ENCODE data around the gene AIG1. TPM values are rescaled to one million over a fixed set of nuclear protein-coding genes. Genes with fewer than 3 reads are reported as not detected.
A peak's percentile ranks its signal among the peaks of the same experiment; 100 is the strongest.

AIG1 gene
- total RNA-seq, 1 donor, result 70.9 TPM

DNA sequence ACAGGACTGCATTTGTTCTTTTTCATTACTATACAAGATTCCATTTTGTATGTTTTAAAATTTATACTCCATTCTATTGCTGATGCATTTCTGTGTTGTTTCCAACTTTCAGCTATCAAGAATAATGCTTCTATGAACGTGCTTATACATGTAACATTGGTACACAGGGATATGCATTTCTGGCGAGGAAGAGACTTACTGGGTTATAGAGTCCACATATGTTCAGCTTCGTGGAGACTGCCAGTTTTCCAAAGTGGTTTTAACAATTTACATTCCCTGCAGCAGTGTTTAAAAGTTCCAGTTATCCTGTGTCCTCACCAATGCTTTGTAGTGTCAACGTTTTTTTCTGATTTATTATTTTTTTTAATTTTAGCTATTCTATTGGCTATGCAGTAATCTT, 48.5 kb downstream of the AIG1 start:
- H3K79me2 ChIP-seq (ENCODE audit: insufficient read depth, low read length), result no peaks in the 10 kb centered on the region
- no peaks in the 10 kb centered on the region for H3K36me3 ChIP-seq (ENCODE audit: insufficient read depth, low read length)
- H3K4me2 ChIP-seq (ENCODE audit: insufficient read depth, low read length), result no peak overlapping the region
- H4K20me1 ChIP-seq (ENCODE audit: insufficient read depth, low read length), result no peaks in the 10 kb centered on the region
- no peaks in the 10 kb centered on the region for H3K9me3 ChIP-seq (ENCODE audit: low read depth, low read length)
- no peak overlapping the region for H2AFZ ChIP-seq (ENCODE audit: low read length)
- H3K4me1 ChIP-seq (ENCODE audit: insufficient read depth, low read length), result peaks cover 40% of the 10 kb centered on the region
- DNase-seq (ENCODE audit: insufficient read length, low spot score, missing footprints), result no peak
- no peak overlapping the region for H3K4me3 ChIP-seq (ENCODE audit: insufficient read depth, low read length)
- no peak overlapping the region for H3K27ac ChIP-seq (ENCODE audit: low read depth, low read length)
- no peaks in the 10 kb centered on the region for H3K27me3 ChIP-seq (ENCODE audit: insufficient read depth, low read length)
- TF ChIP-seq, protein P1, sequence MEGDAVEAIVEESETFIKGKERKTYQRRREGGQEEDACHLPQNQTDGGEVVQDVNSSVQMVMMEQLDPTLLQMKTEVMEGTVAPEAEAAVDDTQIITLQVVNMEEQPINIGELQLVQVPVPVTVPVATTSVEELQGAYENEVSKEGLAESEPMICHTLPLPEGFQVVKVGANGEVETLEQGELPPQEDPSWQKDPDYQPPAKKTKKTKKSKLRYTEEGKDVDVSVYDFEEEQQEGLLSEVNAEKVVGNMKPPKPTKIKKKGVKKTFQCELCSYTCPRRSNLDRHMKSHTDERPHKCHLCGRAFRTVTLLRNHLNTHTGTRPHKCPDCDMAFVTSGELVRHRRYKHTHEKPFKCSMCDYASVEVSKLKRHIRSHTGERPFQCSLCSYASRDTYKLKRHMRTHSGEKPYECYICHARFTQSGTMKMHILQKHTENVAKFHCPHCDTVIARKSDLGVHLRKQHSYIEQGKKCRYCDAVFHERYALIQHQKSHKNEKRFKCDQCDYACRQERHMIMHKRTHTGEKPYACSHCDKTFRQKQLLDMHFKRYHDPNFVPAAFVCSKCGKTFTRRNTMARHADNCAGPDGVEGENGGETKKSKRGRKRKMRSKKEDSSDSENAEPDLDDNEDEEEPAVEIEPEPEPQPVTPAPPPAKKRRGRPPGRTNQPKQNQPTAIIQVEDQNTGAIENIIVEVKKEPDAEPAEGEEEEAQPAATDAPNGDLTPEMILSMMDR (IDR thresholded peaks at IDR 0.05; ENCODE audit: extremely low read depth, low read depth, low read length), result no peak

GRCh38 chr6:143110572-143110971, 49.9 kb downstream of the AIG1 start:
- Histone ChIP-seq H3K27ac (ENCODE audit: low read depth, low read length) (peak overlapping the region; percentile 75), H3K79me2 (ENCODE audit: insufficient read depth, low read length) (no peaks in the 10 kb centered on the region), H3K27me3 (ENCODE audit: insufficient read depth, low read length) (no peaks in the 10 kb centered on the region), H2AFZ (ENCODE audit: low read length) (peak overlapping the region; percentile 36), H3K4me1 (ENCODE audit: insufficient read depth, low read length) (peaks cover 40% of the 10 kb centered on the region), H4K20me1 (ENCODE audit: insufficient read depth, low read length) (no peaks in the 10 kb centered on the region), H3K9me3 (ENCODE audit: low read depth, low read length) (no peaks in the 10 kb centered on the region), H3K36me3 (ENCODE audit: insufficient read depth, low read length) (no peaks in the 10 kb centered on the region), H3K4me3 (ENCODE audit: insufficient read depth, low read length) (peak overlapping the region; percentile 18), H3K4me2 (ENCODE audit: insufficient read depth, low read length) (peak overlapping the region; percentile 56)
- DNase-seq (ENCODE audit: insufficient read length, low spot score, missing footprints), result peak; percentile 76
- TF ChIP-seq, protein P1 (IDR thresholded peaks at IDR 0.05; ENCODE audit: extremely low read depth, low read depth, low read length), result no peak

DNA sequence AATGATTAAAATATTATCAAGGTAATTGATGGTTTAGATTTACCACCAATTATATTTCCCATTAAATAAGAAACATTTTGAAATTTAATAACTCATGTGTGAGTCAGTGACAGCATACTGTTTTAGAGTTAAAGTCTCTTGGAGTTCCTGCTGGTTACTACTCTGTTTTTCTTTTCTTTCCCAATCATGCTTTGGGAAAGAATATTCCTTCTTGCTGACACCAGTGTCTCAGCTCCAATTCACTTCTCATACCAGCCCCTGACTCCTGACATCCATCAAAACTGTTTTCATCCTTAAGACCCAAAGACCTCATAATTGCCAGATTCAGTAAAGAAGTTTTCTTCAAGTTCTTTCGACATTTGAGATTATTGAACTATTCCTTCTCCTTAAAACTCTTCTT, 50.3 kb downstream of the AIG1 start:
- TF ChIP-seq, protein P1 (IDR thresholded peaks at IDR 0.05; ENCODE audit: extremely low read depth, low read depth, low read length), result no peak
- H2AFZ ChIP-seq (ENCODE audit: low read length), result no peak overlapping the region
- H3K4me1 ChIP-seq (ENCODE audit: insufficient read depth, low read length), result peaks cover 40% of the 10 kb centered on the region
- DNase-seq (ENCODE audit: insufficient read length, low spot score, missing footprints), result peak; percentile 75
- no peaks in the 10 kb centered on the region for H3K9me3 ChIP-seq (ENCODE audit: low read depth, low read length)
- H3K27me3 ChIP-seq (ENCODE audit: insufficient read depth, low read length), result no peaks in the 10 kb centered on the region
- no peak overlapping the region for H3K4me3 ChIP-seq (ENCODE audit: insufficient read depth, low read length)
- H3K4me2 ChIP-seq (ENCODE audit: insufficient read depth, low read length), result peak overlapping the region; percentile 56
- H4K20me1 ChIP-seq (ENCODE audit: insufficient read depth, low read length), result no peaks in the 10 kb centered on the region
- H3K27ac ChIP-seq (ENCODE audit: low read depth, low read length), result peak overlapping the region; percentile 75
- H3K79me2 ChIP-seq (ENCODE audit: insufficient read depth, low read length), result no peaks in the 10 kb centered on the region
- no peaks in the 10 kb centered on the region for H3K36me3 ChIP-seq (ENCODE audit: insufficient read depth, low read length)

- peak overlapping the region; percentile 75 for H3K27ac ChIP-seq (ENCODE audit: low read depth, low read length)
These were observed 50.8 kb downstream of the AIG1 start for GRCh38 chr6:143111443-143111842.

More at GRCh38 chr6:143111443-143111842, 50.8 kb downstream of the AIG1 start:
- Histone ChIP-seq H3K9me3 (ENCODE audit: low read depth, low read length) (no peaks in the 10 kb centered on the region), H3K4me3 (ENCODE audit: insufficient read depth, low read length) (no peak overlapping the region), H2AFZ (ENCODE audit: low read length) (no peak overlapping the region), H3K4me1 (ENCODE audit: insufficient read depth, low read length) (peaks cover 40% of the 10 kb centered on the region), H4K20me1 (ENCODE audit: insufficient read depth, low read length) (no peaks in the 10 kb centered on the region), H3K27me3 (ENCODE audit: insufficient read depth, low read length) (no peaks in the 10 kb centered on the region), H3K79me2 (ENCODE audit: insufficient read depth, low read length) (no peaks in the 10 kb centered on the region), H3K36me3 (ENCODE audit: insufficient read depth, low read length) (no peaks in the 10 kb centered on the region), H3K4me2 (ENCODE audit: insufficient read depth, low read length) (peak overlapping the region; percentile 56)
- DNase-seq (ENCODE audit: insufficient read length, low spot score, missing footprints), result no peak
- TF ChIP-seq, protein P1 (IDR thresholded peaks at IDR 0.05; ENCODE audit: extremely low read depth, low read depth, low read length), result no peak
